Prostate gland (tissue), 2 donors: Measurements from ENCODE around the gene RNF149. TPM values are rescaled to one million over a fixed set of nuclear protein-coding genes. Genes with fewer than 3 reads are reported as not detected.

ENCODE experiments used
- DNase-seq: peaks from one replicate; pipeline ENCODE4 v3.0.0-alpha.2; 2019; ENCODE audit warnings: low spot score
- H3K27ac ChIP-seq, 2 donors: fragments of 200-600 bp; sonication (generic); 2 replicates each; pipeline ENCODE4 v1.5.1; 2017 to 2019
- H3K27me3 ChIP-seq: fragments of 200-600 bp; sonication (generic); replicated peaks from 2 replicates; pipeline ENCODE4 v1.5.1; 2019; ENCODE audit not compliant: insufficient read depth
- H3K36me3 ChIP-seq, 2 donors: fragments of 200-600 bp; sonication (generic); 1 replicate in 1 of 2; 2 replicates in 1 of 2; pipeline versions ENCODE4 v1.5.1 to v1.8.1; 2017 to 2019
- H3K4me1 ChIP-seq: fragments of 200-600 bp; sonication (generic); replicated peaks from 2 replicates; pipeline ENCODE4 v1.5.1; 2019
- H3K4me3 ChIP-seq, 2 donors: fragments of 200-600 bp; sonication (generic); 2 replicates each; pipeline ENCODE4 v1.5.1; 2017 to 2019
- H3K9me3 ChIP-seq: fragments of 200-600 bp; sonication (generic); 2 replicates; pipeline ENCODE4 v1.5.1; 2017
- CTCF ChIP-seq, 4 experiments: fragments of 200-600 bp in 2 of 4; fragments of 450-650 bp in 2 of 4; sonication (generic) in 2 of 4; IDR thresholded peaks; 1 replicate in 3 of 4; 2 replicates in 1 of 4; pipeline ENCODE4 v1.5.1; 2016 to 2019; ENCODE audit warnings: antibody characterized with exemption in 4 of 4, mild to moderate bottlenecking in 2 of 4, moderate library complexity in 2 of 4
- POLR2A ChIP-seq: fragments of 450-650 bp; IDR thresholded peaks from one replicate; pipeline ENCODE4 v1.6.1; 2016; ENCODE audit warnings: antibody characterized with exemption, mild to moderate bottlenecking
- POLR2AphosphoS5 ChIP-seq: sonication (generic); formaldehyde crosslinking; IDR thresholded peaks from one replicate; pipeline ENCODE4 v1.6.1; 2017; ENCODE audit warnings: antibody characterized with exemption
- WGBS: methylation state at CpG from one replicate; pipeline ENCODE4 v1.1.5; 2018; 5-methylcytosine and 5-hydroxymethylcytosine counted together
- intact Hi-C: fragments of 100-400 bp; cut with DNase I; formaldehyde crosslinking; loops from one replicate; pipeline ENCODE4 v1.14.2; 2022
- total RNA-seq, 2 donors: library from RNA; depleted of rRNA; stranded (reverse); fragments of >200 nt; gene quantifications; one replicate each; pipeline ENCODE4 v1.1.0, GENCODE V29; 2016

Gene RNF149
- total RNA-seq, 2 donors from 2014 or later, result 57.2 to 75.4 TPM

GRCh38 chr2:101274142-101274541 is 34.4 kb downstream of the RNF149 start:
- 95% methylated on average over 5 of the region's 5 CpGs for WGBS
- DNase-seq, result no peak
- Histone ChIP-seq H3K27me3 (no peaks in the 10 kb centered on the region), H3K36me3 (peaks cover 0 to 7% of the 10 kb centered on the region in 2 donors), H3K27ac (no peak overlapping the region), H3K9me3 (no peaks in the 10 kb centered on the region), H3K4me3 (no peak overlapping the region), H3K4me1 (no peaks in the 10 kb centered on the region)
- TF ChIP-seq POLR2AphosphoS5 (no peak), POLR2A (no peak), CTCF (IDR thresholded peaks at IDR 0.05) (no peak)
- intact Hi-C loops, result no loop called here

DNA sequence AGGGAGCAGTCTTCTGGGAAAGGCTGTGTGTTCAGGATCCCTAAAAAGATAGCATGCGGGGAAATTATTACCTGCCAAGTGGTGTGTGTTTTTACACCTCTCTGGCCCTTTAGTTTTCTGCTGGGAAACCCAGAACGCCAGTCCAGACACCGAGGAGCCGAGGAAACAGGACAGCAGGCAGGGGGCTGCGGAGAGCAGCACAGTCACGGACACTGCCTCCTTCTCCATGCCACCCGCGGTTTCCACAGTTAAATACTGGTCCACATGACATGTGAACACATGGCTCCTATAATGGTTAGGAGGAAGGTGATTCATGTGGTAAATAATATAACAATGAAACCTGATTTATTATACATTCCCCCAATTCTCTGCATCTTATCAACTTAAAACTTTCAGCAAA is 35.4 kb downstream of the RNF149 start:
- peaks cover 0 to 7% of the 10 kb centered on the region in 2 donors for H3K36me3 ChIP-seq
- WGBS, result 73% methylated on average over 8 of the region's 8 CpGs
- no peaks in the 10 kb centered on the region for H3K9me3 ChIP-seq
- no peak for DNase-seq
- no peaks in the 10 kb centered on the region for H3K27me3 ChIP-seq
- no peak for TF ChIP-seq POLR2A
- TF ChIP-seq CTCF (IDR thresholded peaks at IDR 0.05), result no peak
- TF ChIP-seq POLR2AphosphoS5, result no peak
- no peaks in the 10 kb centered on the region for H3K4me1 ChIP-seq
- intact Hi-C loops, result no loop called here
- no peak overlapping the region for H3K4me3 ChIP-seq
- H3K27ac ChIP-seq, result no peak overlapping the region

GRCh38 chr2:101272045-101272784 is 36.3 kb downstream of the RNF149 start:
- H3K36me3 ChIP-seq, result peaks cover 0 to 7% of the 10 kb centered on the region in 2 donors
- no peak overlapping the region for H3K27ac ChIP-seq

DNA sequence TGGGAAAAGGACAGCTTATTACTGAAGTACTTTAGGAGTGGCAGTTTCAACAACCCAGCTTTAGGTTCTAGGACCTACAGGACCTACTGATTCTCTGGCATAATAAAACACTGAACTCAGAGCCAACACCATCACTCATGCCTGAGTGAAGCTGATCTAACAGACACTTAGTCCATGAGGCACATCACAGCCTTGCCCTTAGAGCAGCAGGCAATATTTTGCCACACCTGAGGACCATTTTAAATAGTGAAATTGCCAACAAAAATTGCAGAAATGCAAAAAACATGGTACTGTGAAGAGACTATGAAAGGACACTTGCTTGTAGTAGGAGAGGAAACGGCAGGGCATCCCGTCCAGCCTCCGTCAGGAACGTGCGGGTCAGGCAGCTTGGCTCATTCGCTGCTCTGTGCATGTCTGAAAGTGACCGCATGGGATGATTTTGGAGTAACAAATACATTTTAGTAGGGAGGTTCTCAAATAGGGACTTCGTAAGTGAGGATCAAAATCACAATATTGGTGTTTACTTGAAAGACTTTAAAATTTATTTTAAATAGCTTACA is 37.7 kb downstream of the RNF149 start:
- Histone ChIP-seq H3K27me3 (no peaks in the 10 kb centered on the region), H3K4me3 (no peak overlapping the region), H3K9me3 (no peaks in the 10 kb centered on the region), H3K4me1 (no peaks in the 10 kb centered on the region), H3K27ac (no peak overlapping the region), H3K36me3 (peaks cover 0 to 7% of the 10 kb centered on the region in 2 donors)
- no peak for DNase-seq
- whole genome bisulfite sequencing, result 87% methylated on average over 8 of the region's 8 CpGs
- TF ChIP-seq CTCF (IDR thresholded peaks at IDR 0.05) (no peak), POLR2A (no peak), POLR2AphosphoS5 (no peak)
- intact Hi-C loops, result no loop called here

More at GRCh38 chr2:101272045-101272784, 36.3 kb downstream of the RNF149 start:
- no peaks in the 10 kb centered on the region for H3K4me1 ChIP-seq
- intact Hi-C loops, result no loop called here
- no peak for TF ChIP-seq POLR2A
- no peak for TF ChIP-seq CTCF (IDR thresholded peaks at IDR 0.05)
- no peak for TF ChIP-seq POLR2AphosphoS5
- H3K9me3 ChIP-seq, result no peaks in the 10 kb centered on the region
- WGBS, result 55% methylated on average over 3 of the region's 3 CpGs
- no peak overlapping the region for H3K4me3 ChIP-seq
- no peak for DNase-seq
- H3K27me3 ChIP-seq, result no peaks in the 10 kb centered on the region
